ENCODE measurements around the gene RYR2. TPM values are rescaled to one million over a fixed set of nuclear protein-coding genes. Genes with fewer than 3 reads are reported as not detected.

The RYR2 gene
- total RNA-seq, 1 experiment from 2014 or later, result 3.4 TPM

DNA sequence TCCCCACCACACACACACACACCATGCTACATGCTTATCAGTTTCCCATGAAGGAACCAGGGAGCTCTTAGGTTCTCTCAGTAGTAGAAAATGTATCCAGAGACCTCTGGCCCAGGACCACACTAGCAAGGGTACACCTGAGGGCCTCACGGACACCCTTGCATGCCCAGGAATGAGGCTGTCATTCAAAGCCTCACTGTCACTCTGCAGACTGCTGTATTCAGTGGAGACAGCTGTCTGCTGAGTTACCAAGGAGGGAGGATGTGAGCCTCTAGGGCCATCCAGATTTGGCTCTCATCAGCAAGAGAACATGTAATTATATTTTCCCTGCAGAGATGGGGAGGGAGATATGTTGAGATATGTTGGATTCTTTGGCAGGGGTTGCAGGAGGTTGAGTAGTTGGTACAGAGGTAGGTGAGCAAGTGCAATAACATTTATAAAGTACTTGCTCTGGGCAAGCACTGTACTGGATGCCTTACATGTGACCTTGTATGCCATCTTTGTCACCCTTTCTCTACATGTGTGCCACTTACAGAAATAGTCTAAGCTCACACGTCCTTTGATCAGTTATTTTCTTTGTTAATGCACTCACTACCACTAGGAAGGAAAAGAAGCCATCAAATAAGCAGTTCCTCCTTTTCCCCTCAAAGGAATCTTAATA lies 598.2 kb downstream of the RYR2 start:
- no peak overlapping the region for H2AFZ ChIP-seq (ENCODE audit: low read length)

More for the DNA sequence above, 598.2 kb downstream of the RYR2 start:
- no peaks in the 10 kb centered on the region for H3K4me1 ChIP-seq (ENCODE audit: insufficient read depth, low read length)
- H3K14ac ChIP-seq (ENCODE audit: insufficient read depth, low read length), result no peak overlapping the region
- no peaks in the 10 kb centered on the region for H3K79me2 ChIP-seq (ENCODE audit: insufficient read depth, low read length)
- H3K27me3 Mint-ChIP-seq (ENCODE audit: low read depth), result no peaks in the 10 kb centered on the region
- H3K4me2 ChIP-seq (ENCODE audit: insufficient read depth, insufficient read length, low read length), result no peak overlapping the region
- no peak for DNase-seq
- H4K8ac ChIP-seq (replicated peaks; ENCODE audit: insufficient read length, low read depth, low read length), result no peak overlapping the region
- H4K91ac ChIP-seq (ENCODE audit: insufficient read length, low read depth, low read length), result no peak overlapping the region
- H3T11ph ChIP-seq (ENCODE audit: low read length), result no peak overlapping the region
- no peak overlapping the region for H4K5ac ChIP-seq (ENCODE audit: insufficient read length, low read depth, low read length)
- no peak overlapping the region for H3K18ac ChIP-seq (ENCODE audit: insufficient read length, low read depth, low read length)
- H2BK20ac ChIP-seq (ENCODE audit: low read depth, low read length, poor library complexity, severe bottlenecking), result no peak overlapping the region
- no peaks in the 10 kb centered on the region for H4K20me1 ChIP-seq (ENCODE audit: control insufficient read depth, insufficient read depth, insufficient read length)
- no peak overlapping the region for H3K56ac ChIP-seq (ENCODE audit: insufficient read length, low read depth, low read length)
- H2AK5ac ChIP-seq (ENCODE audit: insufficient read length, low read length), result no peak overlapping the region
- no peak overlapping the region for H3K23ac ChIP-seq (ENCODE audit: insufficient read length, low read depth, low read length)
- H2BK15ac ChIP-seq (ENCODE audit: low read depth, low read length), result no peak overlapping the region
- no peaks in the 10 kb centered on the region for H3K79me1 ChIP-seq (ENCODE audit: insufficient read depth, low read depth, low read length, poor library complexity, severe bottlenecking)
- no peak overlapping the region for H3K9ac ChIP-seq (ENCODE audit: extremely low read depth, insufficient read length, low read length)
- H3K9me3 ChIP-seq (ENCODE audit: control insufficient read depth, low read depth, low read length), result no peaks in the 10 kb centered on the region
- no peaks in the 10 kb centered on the region for H3K4me1 Mint-ChIP-seq
- H3K23me2 ChIP-seq (ENCODE audit: insufficient read length, low read depth, low read length, poor library complexity, severe bottlenecking), result no peaks in the 10 kb centered on the region
- TF ChIP-seq, protein P1, sequence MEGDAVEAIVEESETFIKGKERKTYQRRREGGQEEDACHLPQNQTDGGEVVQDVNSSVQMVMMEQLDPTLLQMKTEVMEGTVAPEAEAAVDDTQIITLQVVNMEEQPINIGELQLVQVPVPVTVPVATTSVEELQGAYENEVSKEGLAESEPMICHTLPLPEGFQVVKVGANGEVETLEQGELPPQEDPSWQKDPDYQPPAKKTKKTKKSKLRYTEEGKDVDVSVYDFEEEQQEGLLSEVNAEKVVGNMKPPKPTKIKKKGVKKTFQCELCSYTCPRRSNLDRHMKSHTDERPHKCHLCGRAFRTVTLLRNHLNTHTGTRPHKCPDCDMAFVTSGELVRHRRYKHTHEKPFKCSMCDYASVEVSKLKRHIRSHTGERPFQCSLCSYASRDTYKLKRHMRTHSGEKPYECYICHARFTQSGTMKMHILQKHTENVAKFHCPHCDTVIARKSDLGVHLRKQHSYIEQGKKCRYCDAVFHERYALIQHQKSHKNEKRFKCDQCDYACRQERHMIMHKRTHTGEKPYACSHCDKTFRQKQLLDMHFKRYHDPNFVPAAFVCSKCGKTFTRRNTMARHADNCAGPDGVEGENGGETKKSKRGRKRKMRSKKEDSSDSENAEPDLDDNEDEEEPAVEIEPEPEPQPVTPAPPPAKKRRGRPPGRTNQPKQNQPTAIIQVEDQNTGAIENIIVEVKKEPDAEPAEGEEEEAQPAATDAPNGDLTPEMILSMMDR (conservative IDR thresholded peaks at IDR 0.05), result no peak
- no peaks in the 10 kb centered on the region for H3K9me3 Mint-ChIP-seq
- H3K27ac ChIP-seq (ENCODE audit: insufficient read length, low read depth, low read length), result no peak overlapping the region
- H3K36me3 Mint-ChIP-seq (ENCODE audit: insufficient read depth in 1 of 3, low read depth in 3 of 3), result peaks cover 0 to 4% (median 3%) of the 10 kb centered on the region in 3 experiments; a peak in 3 of 7 replicates
- no peak overlapping the region for H3K4me3 Mint-ChIP-seq
- H2BK120ac ChIP-seq (ENCODE audit: low read depth, low read length, poor library complexity, severe bottlenecking), result no peak overlapping the region
- no CpG with 5 or more reads among the region's 2 CpGs for WGBS (ENCODE audit: extremely low coverage, insufficient read length, low lambda C conversion rate)
- no peak overlapping the region for H3K27ac Mint-ChIP-seq
- H3K4ac ChIP-seq (ENCODE audit: low read depth, low read length), result no peak overlapping the region
- no peaks in the 10 kb centered on the region for H3K27me3 ChIP-seq (ENCODE audit: insufficient read depth, low read length)
- no peak overlapping the region for H2BK5ac ChIP-seq (ENCODE audit: insufficient read length, low read length)
- no peak overlapping the region for H2BK12ac ChIP-seq (ENCODE audit: insufficient read length, low read depth, low read length)
